ENCODE results near the gene PTRHD1.

Gene PTRHD1

GRCh38 chr2:24832521-24832920, 39.3 kb upstream of the PTRHD1 start:
- TF ChIP-seq, protein P1, sequence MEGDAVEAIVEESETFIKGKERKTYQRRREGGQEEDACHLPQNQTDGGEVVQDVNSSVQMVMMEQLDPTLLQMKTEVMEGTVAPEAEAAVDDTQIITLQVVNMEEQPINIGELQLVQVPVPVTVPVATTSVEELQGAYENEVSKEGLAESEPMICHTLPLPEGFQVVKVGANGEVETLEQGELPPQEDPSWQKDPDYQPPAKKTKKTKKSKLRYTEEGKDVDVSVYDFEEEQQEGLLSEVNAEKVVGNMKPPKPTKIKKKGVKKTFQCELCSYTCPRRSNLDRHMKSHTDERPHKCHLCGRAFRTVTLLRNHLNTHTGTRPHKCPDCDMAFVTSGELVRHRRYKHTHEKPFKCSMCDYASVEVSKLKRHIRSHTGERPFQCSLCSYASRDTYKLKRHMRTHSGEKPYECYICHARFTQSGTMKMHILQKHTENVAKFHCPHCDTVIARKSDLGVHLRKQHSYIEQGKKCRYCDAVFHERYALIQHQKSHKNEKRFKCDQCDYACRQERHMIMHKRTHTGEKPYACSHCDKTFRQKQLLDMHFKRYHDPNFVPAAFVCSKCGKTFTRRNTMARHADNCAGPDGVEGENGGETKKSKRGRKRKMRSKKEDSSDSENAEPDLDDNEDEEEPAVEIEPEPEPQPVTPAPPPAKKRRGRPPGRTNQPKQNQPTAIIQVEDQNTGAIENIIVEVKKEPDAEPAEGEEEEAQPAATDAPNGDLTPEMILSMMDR (IDR thresholded peaks at IDR 0.05; ENCODE audit: insufficient read depth, missing control alignments): no peak
- DNase-seq (ENCODE audit: insufficient read length, low spot score): no peak
- FAIRE-seq: no peak

- TF ChIP-seq, protein P1 (IDR thresholded peaks at IDR 0.05; ENCODE audit: insufficient read depth, missing control alignments): no peak
- FAIRE-seq: no peak
- DNase-seq (ENCODE audit: insufficient read length, low spot score): no peak
These were observed 38.9 kb upstream of the PTRHD1 start for GRCh38 chr2:24832073-24832461.

- TF ChIP-seq, protein P1 (IDR thresholded peaks at IDR 0.05; ENCODE audit: insufficient read depth, missing control alignments): no peak
- no peak for DNase-seq (ENCODE audit: insufficient read length, low spot score)
- FAIRE-seq: no peak
These were observed 38.3 kb upstream of the PTRHD1 start for GRCh38 chr2:24831221-24832072.

DNA sequence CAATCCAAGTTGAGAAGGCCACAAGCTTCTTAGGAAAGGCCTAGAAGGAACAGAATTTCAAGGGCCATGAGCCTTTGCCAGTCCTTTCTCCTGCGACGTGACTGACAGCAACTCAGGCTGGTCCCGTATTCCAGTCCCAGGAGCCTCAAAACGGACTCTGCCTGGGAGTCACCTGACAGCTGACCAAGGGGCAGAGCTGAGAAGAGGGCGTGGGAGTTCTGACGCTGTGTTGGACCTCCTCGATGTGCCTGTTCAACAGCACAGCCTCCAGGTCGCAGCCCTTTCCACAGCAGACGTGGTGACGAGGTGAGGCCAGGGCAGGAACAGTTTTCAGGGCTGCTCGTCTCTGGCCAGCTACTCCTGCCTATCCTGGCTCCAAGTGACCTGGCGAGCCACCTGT, 37.6 kb upstream of the PTRHD1 start:
- DNase-seq (ENCODE audit: insufficient read length, low spot score) (no peak), FAIRE-seq (no peak)
- TF ChIP-seq, protein P1 (IDR thresholded peaks at IDR 0.05; ENCODE audit: insufficient read depth, missing control alignments): no peak

DNA sequence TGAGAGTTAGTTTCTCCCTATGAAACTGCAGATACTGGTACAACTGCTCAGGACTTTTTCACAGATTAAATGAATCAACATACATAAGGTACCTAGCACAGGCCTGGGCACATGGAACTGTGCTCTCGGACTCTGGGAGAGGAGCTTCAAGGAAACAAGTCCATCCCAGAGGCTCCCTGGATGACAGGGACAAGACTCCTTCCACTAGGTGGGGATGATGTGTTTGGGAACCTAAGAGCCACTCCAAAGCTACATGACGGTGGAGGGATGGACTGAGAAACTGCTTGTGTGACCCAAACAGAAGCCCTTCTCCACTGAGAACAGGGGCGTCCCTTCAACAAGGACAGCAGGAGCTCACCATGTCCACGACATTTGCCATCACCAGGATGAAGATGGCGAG, 37.2 kb upstream of the PTRHD1 start:
- no peak for FAIRE-seq
- TF ChIP-seq, protein P1 (IDR thresholded peaks at IDR 0.05; ENCODE audit: insufficient read depth, missing control alignments): peak; percentile 5
- no peak for DNase-seq (ENCODE audit: insufficient read length, low spot score)

- FAIRE-seq (no peak), DNase-seq (ENCODE audit: insufficient read length, low spot score) (peak; percentile 16)
- TF ChIP-seq, protein P1 (IDR thresholded peaks at IDR 0.05; ENCODE audit: insufficient read depth, missing control alignments): no peak
These were observed 35.2 kb upstream of the PTRHD1 start for GRCh38 chr2:24828238-24828996.

Measured in D721Med (cell line).